C4-2B (cell line): ENCODE measurements around the gene YARS1.

Experiments used
- ZFX ChIP-seq: fragments of 450-650 bp; IDR thresholded peaks from 2 replicates; pipeline ENCODE4 v1.6.1; 2017
- TF ChIP-seq, protein P1 (sequence below): fragments of 450-650 bp; conservative IDR thresholded peaks from 2 replicates; pipeline ENCODE4 v1.5.1; 2017; ENCODE audit warnings: mild to moderate bottlenecking

DNA sequence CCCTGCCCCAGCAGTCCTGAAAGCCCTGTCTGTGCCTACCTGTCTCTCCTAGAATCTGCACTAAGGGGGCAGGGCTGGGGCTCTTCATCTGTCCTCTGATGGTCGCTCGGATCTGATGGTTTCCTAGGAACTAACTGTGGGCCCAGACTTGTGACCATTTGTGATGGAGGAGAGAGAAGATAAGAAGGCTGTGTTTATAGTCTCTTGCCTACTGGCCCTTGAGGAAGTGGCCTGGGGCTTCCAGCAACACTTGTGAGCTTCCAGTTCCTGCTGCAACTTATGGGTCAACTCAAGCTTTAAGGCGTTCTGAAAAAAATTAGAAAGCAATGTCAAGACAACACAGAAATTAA, 61.4 kb downstream of the YARS1 start:
- TF ChIP-seq, protein P1, sequence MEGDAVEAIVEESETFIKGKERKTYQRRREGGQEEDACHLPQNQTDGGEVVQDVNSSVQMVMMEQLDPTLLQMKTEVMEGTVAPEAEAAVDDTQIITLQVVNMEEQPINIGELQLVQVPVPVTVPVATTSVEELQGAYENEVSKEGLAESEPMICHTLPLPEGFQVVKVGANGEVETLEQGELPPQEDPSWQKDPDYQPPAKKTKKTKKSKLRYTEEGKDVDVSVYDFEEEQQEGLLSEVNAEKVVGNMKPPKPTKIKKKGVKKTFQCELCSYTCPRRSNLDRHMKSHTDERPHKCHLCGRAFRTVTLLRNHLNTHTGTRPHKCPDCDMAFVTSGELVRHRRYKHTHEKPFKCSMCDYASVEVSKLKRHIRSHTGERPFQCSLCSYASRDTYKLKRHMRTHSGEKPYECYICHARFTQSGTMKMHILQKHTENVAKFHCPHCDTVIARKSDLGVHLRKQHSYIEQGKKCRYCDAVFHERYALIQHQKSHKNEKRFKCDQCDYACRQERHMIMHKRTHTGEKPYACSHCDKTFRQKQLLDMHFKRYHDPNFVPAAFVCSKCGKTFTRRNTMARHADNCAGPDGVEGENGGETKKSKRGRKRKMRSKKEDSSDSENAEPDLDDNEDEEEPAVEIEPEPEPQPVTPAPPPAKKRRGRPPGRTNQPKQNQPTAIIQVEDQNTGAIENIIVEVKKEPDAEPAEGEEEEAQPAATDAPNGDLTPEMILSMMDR, result no peak
- TF ChIP-seq ZFX, result no peak
